RWPE2 (cell line): ENCODE data around the gene AP2B1.

Experiments
- ATAC-seq: fragments of 200-7000 bp; cut with Tn5 transposase; 3 replicates; pipeline ENCODE4 v1.9.1; 2021; ENCODE audit warnings: low read depth
- DNase-seq: peaks from one replicate; pipeline ENCODE4 v3.0.0-alpha.2; 2020; ENCODE audit warnings: low spot score
- H3K27ac ChIP-seq: fragments of 450-650 bp; 2 replicates; pipeline ENCODE4 v1.5.1; 2017; ENCODE audit warnings: mild to moderate bottlenecking; ENCODE audit not compliant: poor library complexity, severe bottlenecking
- H3K27me3 ChIP-seq: fragments of 250-450 bp; sonication (Bioruptor Pico); 2 replicates; pipeline ENCODE4 v1.5.1; 2021; ENCODE audit warnings: mild to moderate bottlenecking, moderate library complexity; ENCODE audit not compliant: insufficient read depth, poor library complexity, severe bottlenecking
- H3K36me3 ChIP-seq: fragments of 250-450 bp; sonication (Bioruptor Pico); 2 replicates; pipeline ENCODE4 v1.5.1; 2020; ENCODE audit warnings: low read depth, mild to moderate bottlenecking, moderate library complexity
- H3K4me1 ChIP-seq: fragments of 250-450 bp; sonication (Bioruptor Pico); 2 replicates; pipeline ENCODE4 v1.5.1; 2021; ENCODE audit warnings: mild to moderate bottlenecking, moderate library complexity; ENCODE audit not compliant: insufficient read depth, poor library complexity, severe bottlenecking
- H3K4me3 ChIP-seq: fragments of 250-450 bp; sonication (Bioruptor Pico); 2 replicates; pipeline ENCODE4 v1.5.1; 2021; ENCODE audit warnings: mild to moderate bottlenecking, moderate library complexity; ENCODE audit not compliant: severe bottlenecking
- H3K9me3 ChIP-seq: fragments of 250-450 bp; sonication (Bioruptor Pico); 2 replicates; pipeline ENCODE4 v1.5.1; 2021; ENCODE audit warnings: mild to moderate bottlenecking, moderate library complexity; ENCODE audit not compliant: severe bottlenecking
- TF ChIP-seq, protein P1 (sequence below): fragments of 450-650 bp; IDR thresholded peaks from one replicate; pipeline ENCODE4 v1.5.1; 2017; ENCODE audit warnings: mild to moderate bottlenecking, moderate library complexity; ENCODE audit not compliant: poor library complexity, severe bottlenecking

The AP2B1 gene

DNA sequence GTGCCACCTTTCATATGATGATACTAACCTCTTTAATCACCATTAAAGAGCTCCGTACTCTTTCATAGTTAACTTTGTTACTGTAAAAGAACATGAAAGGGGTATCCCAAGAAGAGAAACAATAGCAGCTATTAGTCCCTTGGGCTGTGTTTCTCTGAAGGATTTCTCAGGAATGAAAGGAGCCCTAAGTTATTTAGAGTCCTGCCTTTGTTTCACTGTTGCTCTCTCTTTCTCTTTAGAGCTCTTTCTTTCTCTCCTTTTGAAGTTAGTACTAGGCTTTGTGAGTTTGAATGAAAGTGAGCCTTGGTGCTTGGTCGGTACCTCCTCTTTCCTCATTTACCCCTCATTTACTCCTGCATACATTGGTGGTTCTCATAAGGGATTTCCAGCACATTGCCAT is 123.8 kb downstream of the AP2B1 start:
- ATAC-seq (no peak), DNase-seq (no peak)
- Histone ChIP-seq H3K27ac (no peak overlapping the region), H3K27me3 (no peaks in the 10 kb centered on the region), H3K9me3 (no peaks in the 10 kb centered on the region), H3K36me3 (peaks cover 76% of the 10 kb centered on the region), H3K4me3 (no peak overlapping the region), H3K4me1 (no peaks in the 10 kb centered on the region)
- TF ChIP-seq, protein P1, sequence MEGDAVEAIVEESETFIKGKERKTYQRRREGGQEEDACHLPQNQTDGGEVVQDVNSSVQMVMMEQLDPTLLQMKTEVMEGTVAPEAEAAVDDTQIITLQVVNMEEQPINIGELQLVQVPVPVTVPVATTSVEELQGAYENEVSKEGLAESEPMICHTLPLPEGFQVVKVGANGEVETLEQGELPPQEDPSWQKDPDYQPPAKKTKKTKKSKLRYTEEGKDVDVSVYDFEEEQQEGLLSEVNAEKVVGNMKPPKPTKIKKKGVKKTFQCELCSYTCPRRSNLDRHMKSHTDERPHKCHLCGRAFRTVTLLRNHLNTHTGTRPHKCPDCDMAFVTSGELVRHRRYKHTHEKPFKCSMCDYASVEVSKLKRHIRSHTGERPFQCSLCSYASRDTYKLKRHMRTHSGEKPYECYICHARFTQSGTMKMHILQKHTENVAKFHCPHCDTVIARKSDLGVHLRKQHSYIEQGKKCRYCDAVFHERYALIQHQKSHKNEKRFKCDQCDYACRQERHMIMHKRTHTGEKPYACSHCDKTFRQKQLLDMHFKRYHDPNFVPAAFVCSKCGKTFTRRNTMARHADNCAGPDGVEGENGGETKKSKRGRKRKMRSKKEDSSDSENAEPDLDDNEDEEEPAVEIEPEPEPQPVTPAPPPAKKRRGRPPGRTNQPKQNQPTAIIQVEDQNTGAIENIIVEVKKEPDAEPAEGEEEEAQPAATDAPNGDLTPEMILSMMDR: no peak

- Histone ChIP-seq H3K4me1 (no peaks in the 10 kb centered on the region), H3K36me3 (peaks cover 92% of the 10 kb centered on the region), H3K27me3 (no peaks in the 10 kb centered on the region), H3K27ac (no peak overlapping the region), H3K4me3 (no peak overlapping the region), H3K9me3 (no peaks in the 10 kb centered on the region)
- no peak for ATAC-seq
- no peak for DNase-seq
- TF ChIP-seq, protein P1: no peak
These were observed 126.1 kb downstream of the AP2B1 start for GRCh38 chr17:35713069-35713728.

- DNase-seq (no peak), ATAC-seq (no peak)
- Histone ChIP-seq H3K4me1 (no peaks in the 10 kb centered on the region), H3K9me3 (no peaks in the 10 kb centered on the region), H3K36me3 (peaks cover 91% of the 10 kb centered on the region), H3K27ac (no peak overlapping the region), H3K4me3 (no peak overlapping the region), H3K27me3 (no peaks in the 10 kb centered on the region)
- TF ChIP-seq, protein P1: no peak
These were observed 127.9 kb downstream of the AP2B1 start for GRCh38 chr17:35714988-35715387.

- Histone ChIP-seq H3K36me3 (peaks cover 89% of the 10 kb centered on the region), H3K4me3 (no peak overlapping the region)
These were observed 128.3 kb downstream of the AP2B1 start for GRCh38 chr17:35715416-35715815.

DNA sequence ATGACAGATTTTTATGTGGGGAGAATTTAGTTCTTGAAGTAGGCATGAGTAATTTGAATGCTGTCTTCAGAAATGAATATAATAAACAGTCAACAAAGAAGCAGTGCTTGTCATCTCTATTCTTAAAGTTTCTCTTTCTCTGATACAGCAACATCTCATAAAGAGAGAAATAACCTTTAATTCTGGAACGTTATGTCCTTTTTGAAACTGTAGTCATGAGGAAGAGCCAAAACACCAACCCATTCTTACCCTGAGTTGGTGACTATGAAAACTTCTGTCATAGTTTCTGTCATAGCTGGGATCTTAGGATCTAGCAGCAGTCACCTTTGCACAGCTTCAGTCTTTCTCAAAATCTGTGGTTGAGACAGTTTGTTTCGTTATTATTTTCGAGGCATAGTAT is 129.1 kb downstream of the AP2B1 start:
- TF ChIP-seq, protein P1: no peak

More at GRCh38 chr17:35715416-35715815, 128.3 kb downstream of the AP2B1 start:
- DNase-seq (no peak), ATAC-seq (no peak)
- Histone ChIP-seq H3K9me3 (no peaks in the 10 kb centered on the region), H3K27me3 (no peaks in the 10 kb centered on the region), H3K4me1 (no peaks in the 10 kb centered on the region), H3K27ac (no peak overlapping the region)
- TF ChIP-seq, protein P1: no peak

More for the DNA sequence above, 129.1 kb downstream of the AP2B1 start:
- Histone ChIP-seq H3K4me1 (no peaks in the 10 kb centered on the region), H3K4me3 (no peak overlapping the region), H3K27ac (no peak overlapping the region), H3K36me3 (peaks cover 87% of the 10 kb centered on the region), H3K27me3 (no peaks in the 10 kb centered on the region), H3K9me3 (no peaks in the 10 kb centered on the region)
- DNase-seq (no peak), ATAC-seq (no peak)
